Calu3 (cell line): ENCODE results near the gene ATP4B. TPM values are rescaled to one million over a fixed set of nuclear protein-coding genes. Genes with fewer than 3 reads are reported as not detected.

Source experiments
- BruUV-seq: library from RNA; stranded (reverse); fragments of 400-500 nt; replicated peaks from 2 replicates; lab custom pipeline; 2021; lab: Mats Ljungman, UMichigan
- CTCF ChIA-PET: fragments of 300-600 bp; sonication (Branson Sonifier 250); formaldehyde crosslinking; loops from one replicate; lab custom pipeline; 2022; ENCODE audit warnings: antibody characterized with exemption; lab: Charles Lee
- DNase-seq: peaks from one replicate; pipeline ENCODE4 v3.0.0; 2022
- H3K27ac Mint-ChIP-seq: one replicate; pipeline ENCODE4 v1.8.0; 2022; ENCODE audit warnings: mixed read lengths; ENCODE audit not compliant: unreplicated experiment
- H3K27me3 Mint-ChIP-seq: one replicate; pipeline ENCODE4 v1.8.0; 2022; ENCODE audit warnings: mixed read lengths; ENCODE audit not compliant: unreplicated experiment
- H3K36me3 Mint-ChIP-seq: one replicate; pipeline ENCODE4 v1.8.0; 2022; ENCODE audit warnings: mild to moderate bottlenecking, moderate library complexity, mixed read lengths; ENCODE audit not compliant: insufficient read depth, unreplicated experiment
- H3K4me1 Mint-ChIP-seq: one replicate; pipeline ENCODE4 v1.8.0; 2022; ENCODE audit warnings: mild to moderate bottlenecking, low read depth, mixed read lengths; ENCODE audit not compliant: unreplicated experiment
- H3K4me3 Mint-ChIP-seq: one replicate; pipeline ENCODE4 v1.8.0; 2022; ENCODE audit warnings: mild to moderate bottlenecking, low read depth, moderate library complexity, mixed read lengths; ENCODE audit not compliant: unreplicated experiment
- H3K9me3 Mint-ChIP-seq: one replicate; pipeline ENCODE4 v1.8.0; 2022; ENCODE audit warnings: low read depth, mixed read lengths; ENCODE audit not compliant: unreplicated experiment
- intact Hi-C: fragments of 100-400 bp; cut with micrococcal nuclease; formaldehyde crosslinking; loops from one replicate; pipeline ENCODE4 v1.10.0; 2022; ENCODE audit not compliant: unreplicated experiment
- total RNA-seq: library from RNA; stranded (reverse); gene quantifications from 2 replicates; pipeline ENCODE4 v1.2.3, GENCODE V29; 2022
- TF ChIP-seq, protein P1 (sequence below): fragments of 200-600 bp; IDR thresholded peaks from one replicate; pipeline ENCODE4 v1.8.0; 2022; ENCODE audit warnings: antibody characterized with exemption; ENCODE audit not compliant: unreplicated experiment

The ATP4B gene
- total RNA-seq, 1 experiment from 2014 or later, result not detected

- H3K9me3 Mint-ChIP-seq, result peaks cover 5% of the 10 kb centered on the region
- CTCF ChIA-PET, result no interaction called here
- TF ChIP-seq, protein P1, sequence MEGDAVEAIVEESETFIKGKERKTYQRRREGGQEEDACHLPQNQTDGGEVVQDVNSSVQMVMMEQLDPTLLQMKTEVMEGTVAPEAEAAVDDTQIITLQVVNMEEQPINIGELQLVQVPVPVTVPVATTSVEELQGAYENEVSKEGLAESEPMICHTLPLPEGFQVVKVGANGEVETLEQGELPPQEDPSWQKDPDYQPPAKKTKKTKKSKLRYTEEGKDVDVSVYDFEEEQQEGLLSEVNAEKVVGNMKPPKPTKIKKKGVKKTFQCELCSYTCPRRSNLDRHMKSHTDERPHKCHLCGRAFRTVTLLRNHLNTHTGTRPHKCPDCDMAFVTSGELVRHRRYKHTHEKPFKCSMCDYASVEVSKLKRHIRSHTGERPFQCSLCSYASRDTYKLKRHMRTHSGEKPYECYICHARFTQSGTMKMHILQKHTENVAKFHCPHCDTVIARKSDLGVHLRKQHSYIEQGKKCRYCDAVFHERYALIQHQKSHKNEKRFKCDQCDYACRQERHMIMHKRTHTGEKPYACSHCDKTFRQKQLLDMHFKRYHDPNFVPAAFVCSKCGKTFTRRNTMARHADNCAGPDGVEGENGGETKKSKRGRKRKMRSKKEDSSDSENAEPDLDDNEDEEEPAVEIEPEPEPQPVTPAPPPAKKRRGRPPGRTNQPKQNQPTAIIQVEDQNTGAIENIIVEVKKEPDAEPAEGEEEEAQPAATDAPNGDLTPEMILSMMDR, result no peak
- H3K4me1 Mint-ChIP-seq, result no peaks in the 10 kb centered on the region
- H3K27ac Mint-ChIP-seq, result no peak overlapping the region
- H3K27me3 Mint-ChIP-seq, result no peaks in the 10 kb centered on the region
- intact Hi-C loops, result no loop called here
- DNase-seq, result no peak
- H3K4me3 Mint-ChIP-seq, result no peak overlapping the region
- BruUV-seq, result no TSS peak
- no peaks in the 10 kb centered on the region for H3K36me3 Mint-ChIP-seq
Measured at GRCh38 chr13:113618455-113618854, 39.5 kb downstream of the ATP4B start.

GRCh38 chr13:113617961-113618360 is 40.0 kb downstream of the ATP4B start:
- intact Hi-C loops, result no loop called here
- BruUV-seq, result no TSS peak
- no peak for DNase-seq
- Mint-ChIP-seq H3K27ac (no peak overlapping the region), H3K36me3 (no peaks in the 10 kb centered on the region), H3K4me1 (no peaks in the 10 kb centered on the region), H3K27me3 (no peaks in the 10 kb centered on the region), H3K9me3 (peaks cover 5% of the 10 kb centered on the region), H3K4me3 (no peak overlapping the region)
- TF ChIP-seq, protein P1, result no peak
- CTCF ChIA-PET, result no interaction called here

- Mint-ChIP-seq H3K4me1 (no peaks in the 10 kb centered on the region), H3K36me3 (no peaks in the 10 kb centered on the region), H3K27ac (no peak overlapping the region), H3K27me3 (no peaks in the 10 kb centered on the region), H3K4me3 (no peak overlapping the region), H3K9me3 (peaks cover 3% of the 10 kb centered on the region)
- no peak for DNase-seq
- CTCF ChIA-PET, result no interaction called here
- no TSS peak for BruUV-seq
- intact Hi-C loops, result no loop called here
- TF ChIP-seq, protein P1, result no peak
Measured at GRCh38 chr13:113616991-113617749, 40.8 kb downstream of the ATP4B start.

DNA sequence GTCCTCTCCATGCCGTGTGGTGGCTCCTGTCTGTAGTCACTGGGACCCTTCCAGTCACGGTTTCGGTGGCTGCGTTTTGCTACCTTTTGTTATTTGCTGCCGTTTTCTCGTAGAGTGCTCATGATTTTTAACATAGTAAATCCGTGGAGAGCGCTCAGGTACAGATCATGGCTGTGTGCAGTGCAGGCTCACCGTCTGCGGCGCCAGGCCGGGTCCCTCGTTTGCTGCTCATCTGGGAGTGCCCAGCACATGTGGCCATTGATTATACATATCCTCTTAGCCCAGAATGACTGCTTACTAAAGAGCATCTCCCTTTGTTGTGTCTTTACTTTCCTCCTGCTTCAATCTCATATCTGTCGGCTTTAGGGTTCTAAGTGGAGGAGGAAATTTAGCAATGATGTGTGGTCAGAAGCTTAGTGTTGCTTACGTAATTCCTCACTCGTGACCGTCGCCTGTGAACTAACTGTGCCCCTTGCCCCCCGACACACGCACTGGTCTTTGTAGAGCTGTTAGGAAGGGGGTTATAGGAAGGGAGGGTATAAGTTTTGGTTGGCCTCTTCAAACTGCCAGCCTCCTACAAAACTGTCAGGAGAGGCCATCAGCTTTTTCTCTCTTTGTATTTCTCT is 41.6 kb downstream of the ATP4B start:
- H3K9me3 Mint-ChIP-seq, result no peaks in the 10 kb centered on the region
- no peaks in the 10 kb centered on the region for H3K27me3 Mint-ChIP-seq
- H3K4me3 Mint-ChIP-seq, result no peak overlapping the region
- intact Hi-C loops, result no loop called here
- no TSS peak for BruUV-seq
- TF ChIP-seq, protein P1, result no peak
- DNase-seq, result no peak
- H3K36me3 Mint-ChIP-seq, result no peaks in the 10 kb centered on the region
- CTCF ChIA-PET, result no interaction called here
- H3K4me1 Mint-ChIP-seq, result no peaks in the 10 kb centered on the region
- no peak overlapping the region for H3K27ac Mint-ChIP-seq
